HG02943 (cell line): ENCODE measurements around the gene TSPOAP1.

ENCODE experiments used
- ATAC-seq: cut with Tn5 transposase; IDR thresholded peaks from one replicate; pipeline ENCODE4 v1.9.1; 2021; ENCODE audit warnings: mild to moderate bottlenecking, low read depth, moderate library complexity; ENCODE audit not compliant: unreplicated experiment

The TSPOAP1 gene

DNA sequence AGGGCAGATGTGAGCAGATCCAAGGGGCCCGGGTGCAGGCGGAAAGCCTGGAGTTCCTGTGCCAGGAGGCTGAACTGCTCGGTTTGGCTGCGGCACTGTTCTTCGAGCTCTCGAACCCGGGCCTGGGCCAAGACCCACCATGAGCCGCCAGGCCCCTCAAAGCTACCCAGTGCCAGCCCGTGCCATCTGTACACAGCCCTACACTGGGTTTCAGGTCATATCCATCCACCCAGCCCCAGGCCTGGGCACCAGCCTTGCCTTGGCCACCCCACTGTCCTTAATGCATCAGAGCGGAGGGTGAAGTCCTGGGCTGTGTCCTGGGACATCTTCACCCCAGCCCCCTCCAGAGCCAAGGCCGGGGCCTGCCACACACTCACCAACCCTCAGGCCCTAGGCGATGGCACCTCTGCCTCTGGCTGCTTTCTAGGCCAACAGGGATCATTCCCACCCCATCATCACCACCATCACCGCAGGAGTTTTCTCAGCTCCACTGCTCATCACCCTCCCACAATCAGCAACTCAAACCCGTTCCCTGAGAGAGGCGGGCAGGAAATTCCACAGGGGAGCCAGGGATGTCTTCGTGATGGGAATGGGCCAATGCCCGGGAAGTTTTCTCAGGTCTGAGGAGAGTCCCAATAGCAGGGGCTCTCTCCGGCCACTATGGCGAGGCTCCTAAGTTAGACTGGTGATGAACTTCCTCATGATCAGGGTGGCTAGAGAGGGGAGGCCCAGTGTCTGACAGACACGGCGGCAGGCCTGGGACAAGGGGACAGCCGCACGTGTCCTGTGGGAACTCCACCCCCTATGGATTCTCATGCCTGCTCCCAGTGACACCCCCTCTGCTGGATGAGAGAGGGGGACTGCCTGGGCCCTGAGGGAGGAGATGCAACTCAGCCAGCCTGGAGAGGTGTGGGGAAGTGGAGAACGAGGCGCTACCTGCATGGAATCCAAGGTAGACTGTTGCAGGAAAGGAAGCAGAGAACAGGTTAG lies 9.1 kb downstream of the TSPOAP1 start:
- no peak for ATAC-seq

DNA sequence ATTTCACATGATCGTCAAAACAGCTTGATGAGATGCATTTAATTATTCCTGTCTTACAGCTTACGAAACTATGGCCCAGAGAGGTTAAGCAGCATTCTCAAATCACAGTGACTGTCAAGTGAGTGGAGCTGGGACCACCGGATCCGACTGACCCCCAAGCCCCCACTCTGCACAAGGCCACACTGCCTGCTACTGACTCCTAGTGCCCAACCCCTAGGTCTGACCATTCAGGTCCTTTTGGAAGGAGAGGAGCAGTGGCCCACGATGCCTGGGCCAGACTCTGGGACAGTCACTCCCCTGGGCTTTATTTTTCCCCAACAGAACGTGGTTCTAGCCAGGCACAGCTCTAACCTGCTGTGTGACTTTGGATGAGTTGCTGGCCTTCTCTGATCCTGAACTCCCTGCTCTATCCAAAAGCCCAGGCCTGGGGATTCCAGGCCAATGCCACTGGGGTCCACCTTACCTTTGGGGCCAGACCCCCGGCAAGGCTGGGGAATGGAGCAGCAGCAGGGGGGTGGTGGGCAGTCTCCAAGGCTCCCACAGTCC lies 9.9 kb downstream of the TSPOAP1 start:
- ATAC-seq, result no peak

DNA sequence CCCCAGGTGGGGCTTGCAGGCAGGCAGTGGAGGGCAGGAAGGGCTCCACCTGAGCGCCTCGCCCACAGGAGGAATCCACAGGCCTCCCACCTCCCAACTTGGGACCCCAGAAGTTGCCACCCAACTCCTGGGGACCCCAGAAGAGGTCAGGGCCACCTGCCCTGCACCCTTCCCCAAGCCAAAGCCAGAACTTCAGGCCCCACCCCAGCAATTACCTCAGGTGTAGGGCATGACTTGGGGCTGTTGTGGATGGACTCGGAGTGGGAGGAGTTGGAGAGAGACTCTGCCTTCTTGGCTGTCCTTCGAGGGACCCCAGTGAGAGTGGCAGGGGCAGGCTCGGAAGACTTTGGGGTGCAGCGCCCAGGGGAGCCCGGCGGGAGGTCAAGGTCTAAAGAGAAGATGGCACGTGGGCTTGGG lies 10.5 kb downstream of the TSPOAP1 start:
- no peak for ATAC-seq

DNA sequence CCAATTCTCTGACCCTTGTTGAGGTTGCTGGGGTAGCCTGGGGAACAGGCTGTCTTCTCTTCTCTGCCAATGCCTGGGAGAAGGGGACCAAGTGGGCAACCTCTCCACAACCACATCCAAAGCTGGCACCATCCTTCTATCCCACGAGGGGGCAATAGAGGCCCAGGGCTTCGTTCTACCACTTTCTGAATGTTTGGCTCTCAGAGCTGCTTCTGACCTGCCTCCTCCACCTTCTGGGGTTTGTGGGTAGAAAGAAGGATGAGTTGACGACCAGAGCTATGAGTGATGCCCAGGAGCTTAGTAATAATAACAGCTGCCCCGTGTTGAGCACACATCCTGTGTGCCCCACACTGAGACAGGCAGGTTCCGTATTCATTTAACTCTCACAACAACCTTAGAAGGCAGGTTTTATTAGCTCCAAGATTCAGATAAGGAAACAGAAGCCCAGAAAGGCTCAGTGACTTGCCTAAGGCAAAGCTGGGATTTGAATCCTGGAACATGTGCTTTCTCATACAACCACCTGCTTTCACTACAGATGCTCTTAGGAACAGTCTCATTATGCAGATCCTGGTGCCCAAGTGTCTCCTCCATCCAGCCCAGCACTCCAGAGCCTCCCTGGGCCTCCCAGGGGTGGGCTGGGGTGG lies 11.1 kb downstream of the TSPOAP1 start:
- ATAC-seq, result no peak

DNA sequence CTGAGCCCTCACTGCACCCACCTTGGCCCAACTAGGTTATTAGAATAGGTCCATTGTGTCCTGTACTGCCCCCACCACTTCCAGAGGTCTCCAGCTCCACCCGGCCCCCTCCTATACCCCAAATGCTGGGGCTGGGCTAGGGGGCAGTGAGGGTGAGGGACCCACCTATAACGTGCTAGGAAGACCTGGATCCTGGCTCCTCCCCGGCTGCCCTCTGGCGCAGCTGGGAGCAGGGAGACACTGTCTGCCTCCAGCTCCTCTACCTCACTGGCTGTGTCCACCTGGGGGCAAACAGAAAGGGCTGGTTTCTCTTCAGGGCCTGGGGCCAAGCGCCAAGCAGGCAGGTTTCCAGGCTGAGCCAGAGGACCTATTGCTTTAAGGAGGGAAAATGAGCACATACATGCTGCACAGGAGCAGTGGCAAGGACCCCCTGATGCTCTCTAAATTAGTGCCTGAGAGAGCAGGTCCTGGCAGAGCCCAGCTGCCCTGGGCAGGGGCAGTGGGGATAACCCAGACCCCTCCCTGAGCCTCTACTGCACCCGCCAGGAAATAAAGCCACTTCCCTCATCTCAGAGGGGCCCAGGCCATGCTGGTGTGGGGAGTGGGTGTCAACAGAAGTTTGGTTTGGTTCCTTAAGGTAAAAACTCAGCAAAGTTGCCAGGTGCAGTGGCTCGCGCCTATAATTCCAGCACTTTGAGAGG lies 12.2 kb downstream of the TSPOAP1 start:
- no peak for ATAC-seq

DNA sequence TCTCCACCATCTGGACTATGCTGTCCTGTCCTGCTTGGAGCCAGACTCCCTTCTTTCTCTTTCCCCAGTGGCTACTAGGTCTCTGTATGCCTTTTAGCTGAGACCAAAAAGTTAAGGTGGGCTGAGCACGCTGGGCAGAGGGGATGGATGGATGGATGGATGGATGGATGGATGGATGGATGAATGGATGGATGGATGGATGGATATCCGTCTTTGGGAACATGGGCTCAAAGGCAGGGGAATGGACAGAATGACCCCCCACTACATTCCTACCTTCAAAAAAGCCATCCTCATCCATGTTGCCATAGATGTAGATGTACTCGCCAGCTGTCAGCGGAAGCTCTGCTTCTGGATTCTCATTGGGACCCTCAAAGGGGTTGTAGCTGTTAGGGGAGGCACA lies 12.8 kb downstream of the TSPOAP1 start:
- no peak for ATAC-seq

DNA sequence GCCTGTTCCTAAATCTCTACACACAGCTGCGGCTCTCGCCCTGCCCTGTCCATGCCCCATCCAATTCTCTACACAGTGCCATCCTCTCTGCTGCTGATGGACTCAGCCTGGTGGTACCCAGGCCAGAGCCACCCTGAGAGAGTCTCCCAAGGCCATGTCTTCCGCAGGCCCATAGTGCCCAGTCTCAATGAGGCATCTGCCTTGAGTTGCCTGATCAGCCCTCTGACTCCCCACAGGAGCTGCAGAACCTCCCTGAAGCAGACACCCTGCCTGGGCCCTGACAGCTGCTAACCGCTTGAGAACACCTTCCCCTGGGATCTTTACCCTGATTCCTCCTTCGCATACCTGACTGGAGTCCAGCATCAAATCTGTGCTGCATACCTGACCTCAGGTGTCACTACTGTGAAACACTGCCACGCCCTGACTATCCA lies 13.3 kb downstream of the TSPOAP1 start:
- ATAC-seq, result no peak

DNA sequence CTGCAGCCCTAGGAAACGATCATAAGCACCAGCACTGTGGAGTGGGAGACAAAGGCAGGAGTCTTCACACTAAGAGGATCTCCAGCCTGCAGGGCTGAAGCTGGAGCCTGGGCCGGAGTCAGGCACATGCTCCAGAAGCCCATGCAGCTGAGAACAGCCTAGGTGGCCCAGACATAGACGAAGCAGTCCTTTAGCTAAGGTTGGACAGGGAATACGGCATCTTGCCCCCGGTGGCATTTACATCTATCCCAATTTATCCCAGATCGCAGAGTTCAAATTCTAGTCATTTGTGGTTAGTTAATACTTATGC lies 13.9 kb downstream of the TSPOAP1 start:
- ATAC-seq, result no peak

DNA sequence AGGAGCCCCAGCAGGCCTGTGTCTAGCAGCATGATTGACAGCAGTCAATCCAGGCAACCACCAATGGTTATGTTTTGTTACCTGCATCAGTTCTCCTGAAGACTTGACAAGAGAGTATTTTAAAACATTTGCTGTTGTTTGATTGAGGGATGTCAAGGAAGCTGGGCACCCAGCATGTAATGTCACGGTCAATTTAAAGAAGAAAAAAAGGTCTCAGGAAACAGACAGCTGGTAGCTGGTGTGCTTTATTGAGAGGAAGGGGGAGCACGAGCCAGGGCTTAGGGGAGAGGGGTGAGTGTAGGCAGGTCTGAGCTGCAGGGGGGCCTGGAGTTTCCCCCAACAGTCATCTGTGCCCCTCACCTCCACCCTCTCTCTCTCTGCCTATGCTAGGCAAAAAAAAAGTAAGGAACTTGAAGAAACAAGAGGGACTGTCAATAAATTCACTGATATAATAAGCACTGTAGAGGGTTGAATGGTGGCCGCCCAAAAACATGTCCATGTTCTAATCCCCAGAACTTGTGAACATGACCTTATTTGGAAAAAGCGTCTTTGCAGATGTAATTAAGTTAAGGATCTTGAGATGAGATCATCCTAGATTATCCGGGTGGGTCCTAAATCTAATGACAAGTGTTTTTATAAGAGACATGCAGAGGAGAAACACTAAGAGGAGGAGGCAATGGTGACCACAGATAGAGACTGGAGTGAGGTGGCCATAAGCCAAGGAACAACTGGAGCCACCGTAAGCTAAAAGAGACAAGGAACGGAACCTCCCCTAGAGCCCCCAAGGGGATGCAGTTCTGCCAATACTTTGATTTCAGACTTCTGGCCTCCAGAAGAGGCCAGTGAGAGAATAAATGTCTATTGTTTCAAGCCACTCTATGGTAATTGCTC lies 14.5 kb downstream of the TSPOAP1 start:
- no peak for ATAC-seq

DNA sequence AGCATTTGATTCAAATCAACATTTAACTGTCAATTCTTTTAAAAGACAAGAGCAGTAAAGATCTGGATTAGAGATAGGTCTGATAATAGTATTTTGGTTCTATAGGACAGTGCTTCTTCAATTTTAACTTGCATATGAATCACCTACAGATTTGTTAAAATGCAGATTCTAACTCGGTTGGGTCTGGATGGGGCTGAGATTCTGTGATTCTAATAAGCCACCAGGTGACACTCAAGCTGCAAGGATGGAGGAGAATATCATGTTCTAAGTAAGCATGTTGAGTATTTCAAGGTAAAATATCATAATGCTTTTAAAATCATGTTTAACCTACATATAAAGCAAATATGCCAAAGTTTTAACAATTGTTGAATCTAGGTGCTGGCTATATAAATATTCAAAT lies 15.8 kb downstream of the TSPOAP1 start:
- no peak for ATAC-seq

DNA sequence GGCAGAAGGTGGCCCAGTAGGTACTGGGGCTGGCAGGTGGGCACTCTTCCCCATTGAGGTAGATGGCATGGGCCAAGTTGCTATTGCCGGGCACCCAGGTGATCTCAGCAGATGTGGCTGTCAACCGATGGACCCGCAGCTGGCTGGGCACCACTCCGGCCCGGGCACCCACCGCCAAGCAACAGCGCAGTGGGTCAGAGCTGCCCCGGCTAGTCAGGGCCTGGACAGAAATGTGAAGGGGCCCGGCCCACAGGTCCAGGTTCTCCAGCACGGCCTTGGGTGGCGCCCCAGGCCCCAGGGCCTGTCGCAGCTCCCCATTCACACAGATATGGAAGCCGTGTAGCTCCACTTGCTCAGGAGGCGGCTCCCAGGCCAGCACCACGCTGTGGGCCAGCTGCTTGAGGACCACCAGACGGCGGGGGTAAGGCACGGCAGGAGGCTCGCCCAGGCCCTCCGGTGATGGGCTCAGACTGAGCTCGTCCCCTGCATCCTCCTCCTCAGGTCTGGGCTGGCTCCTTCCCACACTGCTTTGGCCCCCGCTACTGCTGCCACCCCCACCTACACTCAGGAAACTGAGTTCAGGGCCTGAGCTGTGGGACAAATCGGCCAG lies 16.5 kb downstream of the TSPOAP1 start:
- no peak for ATAC-seq

DNA sequence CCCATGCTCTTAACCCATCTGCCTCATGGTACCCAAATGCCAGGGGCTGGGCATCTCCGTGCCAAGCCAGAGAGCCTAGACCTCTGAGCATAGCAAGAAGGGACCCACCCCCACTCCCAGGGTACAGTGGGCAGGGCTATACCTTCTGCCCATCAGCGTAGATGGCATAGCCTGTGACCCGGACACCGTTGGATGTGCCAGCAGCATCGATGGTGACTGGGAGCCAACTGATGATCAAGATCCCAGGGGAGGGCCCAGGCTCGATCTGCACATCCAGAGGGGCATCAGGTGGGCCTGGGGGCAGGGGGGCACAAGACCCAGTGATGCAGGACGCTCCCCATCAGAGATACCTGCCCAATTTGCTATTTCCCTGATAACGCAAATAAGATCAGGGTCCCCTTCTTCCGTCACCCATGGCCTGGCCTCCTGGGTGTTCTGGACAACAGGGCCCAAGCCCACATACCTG lies 17.1 kb downstream of the TSPOAP1 start:
- ATAC-seq, result no peak

DNA sequence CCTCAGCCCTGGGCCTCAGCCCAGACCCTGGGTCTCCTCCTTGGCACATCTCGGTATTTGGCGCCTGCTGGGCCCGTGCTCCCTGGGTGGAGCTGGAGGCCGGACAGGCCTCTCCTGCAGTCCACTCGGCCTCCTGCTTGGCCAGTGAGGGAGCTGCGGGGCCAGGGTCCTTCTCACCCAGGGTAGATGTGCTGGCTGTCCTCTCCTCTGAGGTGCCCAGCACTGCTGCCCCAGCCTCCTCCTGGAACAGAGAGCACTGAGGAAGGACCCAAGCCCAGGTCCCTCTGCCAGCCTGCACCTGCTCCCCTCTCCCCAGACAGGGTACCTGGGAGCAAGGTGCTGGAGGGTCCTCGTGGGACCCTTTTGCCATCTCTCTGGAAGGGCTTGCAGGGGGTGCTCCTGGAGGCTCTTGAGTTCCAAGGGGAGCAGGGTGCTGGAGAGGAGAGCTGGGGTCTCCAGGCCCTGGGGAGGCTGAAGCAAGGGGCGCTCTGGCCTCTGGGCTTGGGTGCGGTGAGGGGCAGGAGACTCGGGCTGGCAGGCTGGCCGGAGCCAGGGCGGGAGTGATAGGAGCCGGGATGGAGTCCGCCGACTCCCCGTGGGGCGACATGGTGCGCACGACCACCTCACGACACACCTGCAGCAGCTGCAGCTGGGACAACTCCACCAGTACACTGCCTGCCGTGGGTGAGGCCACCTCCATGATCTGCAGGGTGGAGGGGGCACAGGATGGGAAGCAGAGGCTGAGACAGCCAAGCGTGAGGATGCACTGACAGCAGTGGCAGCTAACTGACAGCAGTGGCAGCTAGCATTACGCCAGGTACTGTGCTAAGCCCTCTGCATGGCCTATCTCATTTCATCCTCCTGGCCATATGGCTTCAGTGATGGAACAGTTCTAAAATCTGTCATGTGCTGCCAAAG lies 17.8 kb downstream of the TSPOAP1 start:
- no peak for ATAC-seq

DNA sequence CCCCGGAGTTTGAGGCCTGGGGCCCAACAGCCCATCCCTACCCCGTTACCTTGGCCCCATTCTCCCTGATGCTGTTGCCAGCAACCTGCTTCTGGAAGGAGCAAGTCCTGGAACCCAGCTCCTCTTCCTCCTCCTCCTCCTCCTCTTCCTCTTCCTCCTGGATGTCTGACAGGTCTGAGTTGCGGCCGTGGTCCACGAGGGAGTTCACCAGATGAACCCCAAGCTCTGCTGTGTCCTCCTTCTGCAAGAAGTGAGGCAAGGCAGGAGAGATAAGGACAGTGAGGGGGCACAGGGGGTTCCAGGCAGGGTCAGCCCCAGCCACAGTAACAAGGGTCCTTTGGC lies 18.7 kb downstream of the TSPOAP1 start:
- ATAC-seq, result no peak

DNA sequence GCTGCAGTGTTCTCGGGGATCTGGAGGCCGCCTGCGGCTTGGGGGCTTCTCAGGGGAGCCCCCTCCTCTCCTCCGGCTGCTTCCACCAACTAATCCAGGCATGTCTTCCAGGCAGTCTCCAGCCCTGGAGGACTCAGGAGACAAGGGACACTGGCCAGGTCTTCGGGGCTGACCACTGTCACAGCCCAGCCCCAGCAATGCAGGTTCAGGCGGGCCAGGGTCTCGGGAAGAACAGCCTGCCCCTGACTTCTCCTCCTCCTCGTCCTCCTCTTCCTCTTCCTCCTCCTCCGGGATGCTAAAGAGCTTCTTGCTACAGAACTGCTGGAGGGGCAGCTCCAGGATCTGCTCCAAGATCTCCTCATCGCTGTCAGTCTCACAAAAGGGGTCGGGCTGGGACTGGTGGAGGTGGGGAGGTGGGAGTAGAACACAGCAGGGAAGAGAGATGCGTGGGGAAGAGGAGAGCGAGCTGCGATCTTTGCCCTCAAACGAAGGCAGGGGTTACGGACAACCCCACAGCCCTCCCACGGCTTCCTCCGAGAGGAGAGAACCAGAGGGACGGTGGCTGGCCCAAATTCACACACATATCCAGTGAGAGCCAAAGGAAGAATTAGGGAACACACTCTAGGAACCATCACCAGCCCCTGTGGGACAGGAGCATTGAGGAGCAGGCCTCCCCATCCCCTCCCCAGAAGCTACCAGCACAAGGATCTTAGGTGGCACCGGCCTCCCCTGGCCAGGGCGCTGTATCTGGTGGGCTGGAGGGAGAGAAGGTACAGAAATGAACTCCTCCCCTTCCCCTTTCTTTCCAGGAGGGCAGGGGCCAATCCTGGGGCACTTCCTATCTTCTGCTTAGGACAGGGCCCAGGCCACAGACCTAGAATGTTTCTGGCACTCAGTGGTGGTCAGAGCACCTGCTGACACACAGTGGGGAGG lies 19.3 kb downstream of the TSPOAP1 start:
- no peak for ATAC-seq

DNA sequence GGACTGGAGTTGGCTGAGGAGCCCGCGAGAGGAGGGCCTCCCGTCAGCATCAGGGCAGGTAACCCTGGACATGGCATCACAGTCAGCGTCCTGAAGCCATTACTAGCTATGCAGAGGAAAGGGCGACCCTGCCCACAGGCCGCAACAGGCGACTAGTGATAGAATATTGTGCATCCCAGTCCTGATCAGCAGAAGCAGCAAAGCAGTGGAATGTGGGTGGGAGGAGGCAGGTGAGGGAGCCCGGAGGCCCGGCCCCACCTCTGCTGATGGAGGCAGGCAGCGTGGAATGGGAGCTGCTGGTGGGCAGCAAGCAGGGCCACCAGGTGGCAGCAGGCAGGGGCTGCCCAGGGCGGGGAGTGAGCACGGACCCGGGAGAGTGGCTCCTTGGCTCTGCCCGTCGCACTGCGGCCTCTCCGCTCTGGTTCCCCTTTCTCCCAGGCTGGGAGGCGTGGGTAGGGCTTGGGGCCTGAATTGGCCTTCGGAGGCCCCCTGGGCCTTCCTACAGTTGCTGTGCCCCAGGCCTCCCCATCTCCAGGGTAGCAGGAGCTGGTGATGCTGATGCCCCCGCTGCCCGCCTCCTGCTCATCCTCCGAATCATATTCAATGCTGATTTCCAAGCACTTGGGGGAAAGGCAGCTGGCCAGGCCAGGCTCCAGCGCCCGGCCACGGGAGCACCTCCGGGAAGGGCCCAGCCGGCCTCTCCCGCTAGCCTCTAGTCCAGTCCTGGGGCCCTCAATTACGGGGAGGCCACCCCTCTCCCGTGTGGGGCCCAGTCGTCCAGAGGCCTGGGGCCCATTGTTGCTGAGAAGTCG lies 20.2 kb downstream of the TSPOAP1 start:
- ATAC-seq, result no peak
